Choroid plexus epithelial cell (primary cell): ENCODE data around the gene OTOR.

Source experiments
- DNase-seq: peaks from one replicate; pipeline ENCODE4 v3.0.0-alpha.2; 2010; ENCODE audit warnings: low read depth
- H3K4me3 ChIP-seq: 2 replicates; pipeline ENCODE4 v1.5.1; 2011; ENCODE audit warnings: low read depth, mild to moderate bottlenecking, control low read depth, low read length, moderate library complexity
- TF ChIP-seq, protein P1 (sequence below): conservative IDR thresholded peaks from 2 replicates; pipeline ENCODE4 v1.5.1; 2011; ENCODE audit warnings: low read depth, mild to moderate bottlenecking, control low read depth, inconsistent platforms, low read length, moderate library complexity

Gene OTOR

GRCh38 chr20:16760431-16761304, 12.5 kb downstream of the OTOR start:
- H3K4me3 ChIP-seq, result no peak overlapping the region
- TF ChIP-seq, protein P1, sequence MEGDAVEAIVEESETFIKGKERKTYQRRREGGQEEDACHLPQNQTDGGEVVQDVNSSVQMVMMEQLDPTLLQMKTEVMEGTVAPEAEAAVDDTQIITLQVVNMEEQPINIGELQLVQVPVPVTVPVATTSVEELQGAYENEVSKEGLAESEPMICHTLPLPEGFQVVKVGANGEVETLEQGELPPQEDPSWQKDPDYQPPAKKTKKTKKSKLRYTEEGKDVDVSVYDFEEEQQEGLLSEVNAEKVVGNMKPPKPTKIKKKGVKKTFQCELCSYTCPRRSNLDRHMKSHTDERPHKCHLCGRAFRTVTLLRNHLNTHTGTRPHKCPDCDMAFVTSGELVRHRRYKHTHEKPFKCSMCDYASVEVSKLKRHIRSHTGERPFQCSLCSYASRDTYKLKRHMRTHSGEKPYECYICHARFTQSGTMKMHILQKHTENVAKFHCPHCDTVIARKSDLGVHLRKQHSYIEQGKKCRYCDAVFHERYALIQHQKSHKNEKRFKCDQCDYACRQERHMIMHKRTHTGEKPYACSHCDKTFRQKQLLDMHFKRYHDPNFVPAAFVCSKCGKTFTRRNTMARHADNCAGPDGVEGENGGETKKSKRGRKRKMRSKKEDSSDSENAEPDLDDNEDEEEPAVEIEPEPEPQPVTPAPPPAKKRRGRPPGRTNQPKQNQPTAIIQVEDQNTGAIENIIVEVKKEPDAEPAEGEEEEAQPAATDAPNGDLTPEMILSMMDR, result no peak

GRCh38 chr20:16761305-16761829, 13.2 kb downstream of the OTOR start:
- peak; percentile 89 for DNase-seq
- TF ChIP-seq, protein P1, result peak; percentile 89
- H3K4me3 ChIP-seq, result no peak overlapping the region

More at GRCh38 chr20:16760431-16761304, 12.5 kb downstream of the OTOR start:
- DNase-seq, result no peak

DNA sequence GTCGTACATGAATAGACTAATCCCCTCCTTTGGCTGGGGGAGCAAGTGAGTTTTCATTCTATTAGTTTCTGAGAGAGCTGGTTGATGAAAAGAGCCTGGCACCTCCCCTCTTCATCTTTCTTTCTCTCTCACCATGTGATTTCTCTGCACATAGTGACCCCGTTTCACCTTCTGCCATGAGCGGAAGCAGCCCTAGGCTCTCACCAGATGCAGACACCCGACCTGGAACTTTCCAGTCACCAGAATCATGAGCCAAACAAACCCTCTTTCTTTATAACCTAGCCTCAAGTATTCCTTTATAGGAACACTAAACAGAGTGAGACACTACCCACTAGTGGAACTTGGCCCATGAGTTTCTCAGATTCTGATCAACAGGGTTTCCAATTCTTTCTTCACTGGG, 16.4 kb downstream of the OTOR start:
- no peak overlapping the region for H3K4me3 ChIP-seq
- TF ChIP-seq, protein P1, result no peak
- no peak for DNase-seq

GRCh38 chr20:16771213-16771612, 23.1 kb downstream of the OTOR start:
- no peak overlapping the region for H3K4me3 ChIP-seq
- DNase-seq, result no peak
- TF ChIP-seq, protein P1, result no peak

GRCh38 chr20:16775961-16776360, 27.8 kb downstream of the OTOR start:
- no peak overlapping the region for H3K4me3 ChIP-seq
- TF ChIP-seq, protein P1, result no peak
- DNase-seq, result no peak

DNA sequence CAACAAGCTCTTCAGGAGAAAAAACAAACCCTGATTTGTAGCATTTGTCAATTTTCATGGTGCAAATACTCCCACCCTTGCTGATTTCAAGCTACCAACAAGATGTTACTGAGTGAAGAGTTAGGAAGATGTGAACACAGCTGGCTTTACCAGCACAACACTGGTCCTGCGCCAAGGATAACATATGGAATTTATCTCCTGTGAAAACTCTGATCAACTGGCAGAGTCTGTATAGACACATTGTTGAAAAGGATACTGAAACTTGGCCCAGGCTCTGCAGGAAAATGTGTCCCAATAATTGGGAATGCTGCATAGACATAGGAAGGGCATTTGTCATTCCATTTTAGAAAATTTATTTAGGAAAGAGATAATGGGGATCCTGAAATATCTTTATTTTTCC, 29.0 kb downstream of the OTOR start:
- H3K4me3 ChIP-seq, result no peak overlapping the region
- TF ChIP-seq, protein P1, result no peak
- DNase-seq, result no peak
